H9 (cell line): ENCODE measurements around the gene C5orf58. TPM values are rescaled to one million over a fixed set of nuclear protein-coding genes. Genes with fewer than 3 reads are reported as not detected.

Experiments used
- DNase-seq: peaks from one replicate; pipeline ENCODE4 v3.0.0-alpha.2; 2017
- H2AFZ ChIP-seq: one replicate; pipeline ENCODE4 v1.6.1; 2013; ENCODE audit warnings: mild to moderate bottlenecking, low read length, control low read depth, moderate library complexity
- H2AK5ac ChIP-seq: 2 replicates; pipeline ENCODE4 v1.6.1; 2013; ENCODE audit warnings: low read length, control low read depth, mixed read lengths; ENCODE audit not compliant: insufficient read length
- H2BK120ac ChIP-seq: one replicate; pipeline ENCODE4 v1.6.1; 2013; ENCODE audit warnings: low read depth, mild to moderate bottlenecking, low read length, control low read depth, inconsistent platforms; ENCODE audit not compliant: poor library complexity, severe bottlenecking
- H2BK12ac ChIP-seq: 2 replicates; pipeline ENCODE4 v1.6.1; 2013; ENCODE audit warnings: low read length, control low read depth, mixed read lengths, low read depth; ENCODE audit not compliant: insufficient read length
- H2BK15ac ChIP-seq: 2 replicates; pipeline ENCODE4 v1.6.1; 2013; ENCODE audit warnings: low read depth, low read length, control low read depth
- H2BK20ac ChIP-seq: one replicate; pipeline ENCODE4 v1.6.1; 2013; ENCODE audit warnings: low read depth, mild to moderate bottlenecking, low read length, control low read depth, inconsistent platforms; ENCODE audit not compliant: poor library complexity, severe bottlenecking
- H2BK5ac ChIP-seq: 2 replicates; pipeline ENCODE4 v1.6.1; 2013; ENCODE audit warnings: low read length, control low read depth, mixed read lengths; ENCODE audit not compliant: insufficient read length
- H3K14ac ChIP-seq: 2 replicates; pipeline ENCODE4 v1.6.1; 2013; ENCODE audit warnings: low read length, control low read depth; ENCODE audit not compliant: insufficient read depth
- H3K18ac ChIP-seq: 2 replicates; pipeline ENCODE4 v1.6.1; 2013; ENCODE audit warnings: low read depth, mild to moderate bottlenecking, mixed read lengths, low read length, control low read depth; ENCODE audit not compliant: insufficient read length
- H3K23ac ChIP-seq: 2 replicates; pipeline ENCODE4 v1.6.1; 2013; ENCODE audit warnings: low read length, control low read depth, mixed read lengths, low read depth; ENCODE audit not compliant: insufficient read length
- H3K23me2 ChIP-seq: 2 replicates; pipeline ENCODE4 v1.6.1; 2013; ENCODE audit warnings: low read depth, mild to moderate bottlenecking, mixed read lengths, low read length, control low read depth; ENCODE audit not compliant: insufficient read length, poor library complexity, severe bottlenecking
- H3K27ac ChIP-seq: 2 replicates; pipeline ENCODE4 v1.5.1; 2013; ENCODE audit warnings: low read length, control low read depth, mixed read lengths, low read depth; ENCODE audit not compliant: insufficient read length
- H3K27me3 ChIP-seq: 2 replicates; pipeline ENCODE4 v1.6.1; 2013; ENCODE audit warnings: low read length, control low read depth, inconsistent platforms; ENCODE audit not compliant: insufficient read depth
- H3K4ac ChIP-seq: 2 replicates; pipeline ENCODE4 v1.6.1; 2013; ENCODE audit warnings: low read depth, mild to moderate bottlenecking, control low read depth, inconsistent platforms, low read length, moderate library complexity
- H3K4me1 ChIP-seq: 2 replicates; pipeline ENCODE4 v1.6.1; 2013; ENCODE audit warnings: low read length, control low read depth, inconsistent platforms; ENCODE audit not compliant: insufficient read depth
- H3K4me2 ChIP-seq: 2 replicates; pipeline ENCODE4 v1.6.1; 2013; ENCODE audit warnings: low read length, control low read depth, mixed read lengths; ENCODE audit not compliant: insufficient read length, insufficient read depth
- H3K56ac ChIP-seq: 2 replicates; pipeline ENCODE4 v1.6.1; 2013; ENCODE audit warnings: low read depth, mild to moderate bottlenecking, mixed read lengths, low read length, control low read depth; ENCODE audit not compliant: insufficient read length
- H3K79me1 ChIP-seq: 2 replicates; pipeline ENCODE4 v1.6.1; 2013; ENCODE audit warnings: low read depth, mild to moderate bottlenecking, moderate library complexity, low read length, control low read depth, inconsistent platforms; ENCODE audit not compliant: insufficient read depth, poor library complexity, severe bottlenecking
- H3K79me2 ChIP-seq: 2 replicates; pipeline ENCODE4 v1.6.1; 2013; ENCODE audit warnings: low read length, control low read depth, inconsistent platforms; ENCODE audit not compliant: insufficient read depth
- H3K9ac ChIP-seq: 2 replicates; pipeline ENCODE4 v1.6.1; 2013; ENCODE audit warnings: low read length, control low read depth, mixed read lengths; ENCODE audit not compliant: insufficient read length; ENCODE audit errors: extremely low read depth
- H3K9me3 ChIP-seq: one replicate; pipeline ENCODE4 v1.6.1; 2013; ENCODE audit warnings: low read depth, low read length, inconsistent platforms; ENCODE audit not compliant: control insufficient read depth
- H3T11ph ChIP-seq: one replicate; pipeline ENCODE4 v1.6.1; 2013; ENCODE audit warnings: mild to moderate bottlenecking, low read length, control low read depth, inconsistent platforms
- H4K20me1 ChIP-seq: one replicate; pipeline ENCODE4 v1.6.1; 2013; ENCODE audit not compliant: control insufficient read depth, insufficient read length, insufficient read depth
- H4K5ac ChIP-seq: 2 replicates; pipeline ENCODE4 v1.6.1; 2013; ENCODE audit warnings: low read depth, mild to moderate bottlenecking, mixed read lengths, low read length, control low read depth; ENCODE audit not compliant: insufficient read length
- H4K8ac ChIP-seq: replicated peaks from 2 replicates; pipeline ENCODE4 v1.6.1; 2013; ENCODE audit warnings: low read length, control low read depth, mixed read lengths, low read depth; ENCODE audit not compliant: insufficient read length
- H4K91ac ChIP-seq: 2 replicates; pipeline ENCODE4 v1.6.1; 2013; ENCODE audit warnings: low read depth, mild to moderate bottlenecking, moderate library complexity, mixed read lengths, low read length, control low read depth; ENCODE audit not compliant: insufficient read length
- H3K27ac Mint-ChIP-seq, 3 experiments: 2 replicates in 2 of 3; 3 replicates in 1 of 3; pipeline ENCODE4 v1.8.0; 2020 to 2021; ENCODE audit warnings: mixed read lengths in 3 of 3, mild to moderate bottlenecking in 1 of 3, moderate library complexity in 1 of 3
- H3K27me3 Mint-ChIP-seq: 2 replicates; pipeline ENCODE4 v1.8.0; 2021; ENCODE audit warnings: low read depth, mild to moderate bottlenecking, moderate library complexity, mixed read lengths
- H3K36me3 Mint-ChIP-seq, 3 experiments: 2 replicates in 2 of 3; 3 replicates in 1 of 3; pipeline ENCODE4 v1.8.0; 2020 to 2021; ENCODE audit warnings: low read depth in 3 of 3, mixed read lengths in 3 of 3; ENCODE audit not compliant: insufficient read depth in 1 of 3
- H3K4me1 Mint-ChIP-seq, 2 experiments: 2 replicates each; pipeline ENCODE4 v1.8.0; 2020; ENCODE audit warnings: mixed read lengths in 2 of 2
- H3K4me3 Mint-ChIP-seq, 2 experiments: 2 replicates in 1 of 2; 3 replicates in 1 of 2; pipeline ENCODE4 v1.8.0; 2020 to 2021; ENCODE audit warnings: mild to moderate bottlenecking in 2 of 2, mixed read lengths in 2 of 2, moderate library complexity in 1 of 2
- H3K9me3 Mint-ChIP-seq, 2 experiments: 2 replicates in 1 of 2; 3 replicates in 1 of 2; pipeline ENCODE4 v1.8.0; 2020; ENCODE audit warnings: mild to moderate bottlenecking in 2 of 2, mixed read lengths in 2 of 2, moderate library complexity in 1 of 2
- CTCF ChIP-seq: fragments of 200-600 bp; sonication (generic); conservative IDR thresholded peaks from 3 replicates; pipeline ENCODE4 v1.8.0; 2021; ENCODE audit warnings: antibody characterized with exemption, mild to moderate bottlenecking
- WGBS: extraction: QIAGEN DNeasy Blood & Tissue Kit; methylation state at CpG from one replicate; pipeline ENCODE4 v1.1.7; 2013; ENCODE audit warnings: missing lambda C conversion rate, low lambda C conversion rate, mixed read lengths; ENCODE audit not compliant: insufficient read length; ENCODE audit errors: extremely low coverage; 5-methylcytosine and 5-hydroxymethylcytosine counted together
- total RNA-seq: library from RNA; stranded (reverse); gene quantifications from 2 replicates; pipeline ENCODE4 v1.2.1, GENCODE V29; 2021

Gene C5orf58
- total RNA-seq, 1 experiment from 2014 or later = 0.90 TPM

- H3K14ac ChIP-seq = no peak overlapping the region
- H3K56ac ChIP-seq = no peak overlapping the region
- Mint-ChIP-seq H3K27ac (no peak overlapping the region), H3K9me3 (no peaks in the 10 kb centered on the region), H3K36me3 (no peaks in the 10 kb centered on the region), H3K4me3 (peak overlapping the region in 1 of 2 experiments; percentile 2; a peak in 1 of 5 replicates), H3K27me3 (peaks cover 10% of the 10 kb centered on the region), H3K4me1 (peaks cover 41 to 54% of the 10 kb centered on the region in 2 experiments)
- WGBS = no CpG with 5 or more reads among the region's 16 CpGs
- H2BK5ac ChIP-seq = no peak overlapping the region
- H3K9ac ChIP-seq = no peak overlapping the region
- H4K8ac ChIP-seq = no peak overlapping the region
- H3K9me3 ChIP-seq = no peaks in the 10 kb centered on the region
- no peaks in the 10 kb centered on the region for H3K79me2 ChIP-seq
- H3K27ac ChIP-seq = no peak overlapping the region
- no peak overlapping the region for H2BK15ac ChIP-seq
- H4K91ac ChIP-seq = no peak overlapping the region
- H2BK20ac ChIP-seq = no peak overlapping the region
- H3K4me1 ChIP-seq = peaks cover 8% of the 10 kb centered on the region; the same call in 1 of the 2 replicates
- H3K79me1 ChIP-seq = no peaks in the 10 kb centered on the region
- H4K20me1 ChIP-seq = no peaks in the 10 kb centered on the region
- no peak overlapping the region for H2BK12ac ChIP-seq
- no peak overlapping the region for H2BK120ac ChIP-seq
- H3K23ac ChIP-seq = no peak overlapping the region
- TF ChIP-seq CTCF = peak; percentile 89
- no peak overlapping the region for H4K5ac ChIP-seq
- no peak overlapping the region for H3K18ac ChIP-seq
- H2AK5ac ChIP-seq = no peak overlapping the region
- no peaks in the 10 kb centered on the region for H3K27me3 ChIP-seq
- no peak overlapping the region for H2AFZ ChIP-seq
- H3K4me2 ChIP-seq = no peak overlapping the region
- no peaks in the 10 kb centered on the region for H3K23me2 ChIP-seq
- H3K4ac ChIP-seq = no peak overlapping the region
- no peak overlapping the region for H3T11ph ChIP-seq
- peak; percentile 83 for DNase-seq
Measured at GRCh38 chr5:170267431-170268152, 34.8 kb downstream of the C5orf58 start.
